Hepatocyte (in vitro differentiated cells): ENCODE measurements around the gene MT1M. TPM values are rescaled to one million over a fixed set of nuclear protein-coding genes. Genes with fewer than 3 reads are reported as not detected.

Experiments
- DNase-seq: peaks from one replicate; pipeline ENCODE4 v3.0.0-alpha.2; 2016; ENCODE audit warnings: low spot score
- H2AFZ ChIP-seq: fragments of 200-600 bp; sonication (generic); 2 replicates; pipeline ENCODE4 v1.6.0; 2016; ENCODE audit warnings: antibody characterized with exemption, mild to moderate bottlenecking
- H3K27ac ChIP-seq: fragments of 200-600 bp; sonication (generic); 2 replicates; pipeline ENCODE4 v1.5.1; 2016; ENCODE audit warnings: mild to moderate bottlenecking
- H3K27me3 ChIP-seq: fragments of 200-600 bp; sonication (generic); 2 replicates; pipeline ENCODE4 v1.6.1; 2016
- H3K36me3 ChIP-seq: fragments of 200-600 bp; sonication (generic); replicated peaks from 2 replicates; pipeline ENCODE4 v1.5.1; 2016; ENCODE audit warnings: low read depth; ENCODE audit not compliant: insufficient read depth
- H3K4me1 ChIP-seq: fragments of 200-600 bp; sonication (generic); 2 replicates; pipeline ENCODE4 v1.5.1; 2016; ENCODE audit warnings: mild to moderate bottlenecking, moderate library complexity; ENCODE audit not compliant: insufficient read depth
- H3K4me2 ChIP-seq: fragments of 200-600 bp; sonication (generic); 2 replicates; pipeline ENCODE4 v1.6.0; 2016
- H3K4me3 ChIP-seq: fragments of 200-600 bp; sonication (generic); 2 replicates; pipeline ENCODE4 v1.5.1; 2016; ENCODE audit warnings: mild to moderate bottlenecking
- H3K79me2 ChIP-seq: fragments of 200-600 bp; sonication (generic); 2 replicates; pipeline ENCODE4 v1.6.0; 2017; ENCODE audit warnings: mild to moderate bottlenecking
- H3K9me2 ChIP-seq: fragments of 200-600 bp; sonication (generic); replicated peaks from 2 replicates; pipeline ENCODE4 v1.6.0; 2017; ENCODE audit warnings: mild to moderate bottlenecking; ENCODE audit not compliant: insufficient read depth
- H3K9me3 ChIP-seq: fragments of 200-600 bp; sonication (generic); 2 replicates; pipeline ENCODE4 v1.5.1; 2016; ENCODE audit warnings: low read depth, mild to moderate bottlenecking
- H4K20me1 ChIP-seq: fragments of 200-600 bp; sonication (generic); 2 replicates; pipeline ENCODE4 v1.6.0; 2016; ENCODE audit warnings: mild to moderate bottlenecking; ENCODE audit not compliant: insufficient read depth, poor library complexity, severe bottlenecking
- CTCF ChIP-seq: fragments of 200-600 bp; sonication (generic); IDR thresholded peaks from 2 replicates; pipeline ENCODE4 v1.5.1; 2016; ENCODE audit warnings: antibody characterized with exemption, mild to moderate bottlenecking; ENCODE audit not compliant: poor library complexity
- EZH2 ChIP-seq: fragments of 200-600 bp; sonication (generic); IDR thresholded peaks from 2 replicates; pipeline ENCODE4 v1.6.1; 2016; ENCODE audit warnings: antibody characterized with exemption, mild to moderate bottlenecking, borderline replicate concordance
- EZH2phosphoT487 ChIP-seq: fragments of 200-600 bp; sonication (generic); IDR thresholded peaks from one replicate; pipeline ENCODE4 v1.6.1; 2018; ENCODE audit warnings: antibody characterized with exemption, mild to moderate bottlenecking, low read depth, moderate library complexity; ENCODE audit not compliant: unreplicated experiment, severe bottlenecking
- WGBS: methylation state at CpG from one replicate; pipeline ENCODE4 v1.1.6; 2016; ENCODE audit warnings: low lambda C conversion rate; ENCODE audit errors: missing lambda C conversion rate; 5-methylcytosine and 5-hydroxymethylcytosine counted together
- polyA plus RNA-seq: library from polyadenylated mRNA; unstranded; fragments of >200 nt; fragmentation: Nextera tagmentation; extraction: Ambion mirVana; gene quantifications from 2 replicates; pipeline ENCODE4 v1.2.1, GENCODE V29; 2016
- total RNA-seq: library from RNA; depleted of rRNA; stranded (reverse); fragments of >200 nt; gene quantifications from 2 replicates; pipeline ENCODE4 v1.2.3, GENCODE V29; 2014

Gene MT1M
- total and polyA plus RNA-seq, 2 experiments from 2014 or later = 0.60 TPM; not detected in 1

GRCh38 chr16:56625140-56625942 lies 7.1 kb upstream of the MT1M start, which contains the start of gene MT1E:
Gene MT1E (plus strand): TSS chr16:56625781. CDS start chr16:56625852, 71 bp downstream.
- Histone ChIP-seq H3K4me3 (peak within 1 kb of the TSS; percentile 44), H3K36me3 (no peaks in the 10 kb centered on the region), H3K9me3 (no peaks in the 10 kb centered on the region), H3K79me2 (no peaks in the 10 kb centered on the region), H3K27ac (peak within 1 kb of the TSS; percentile 34), H2AFZ (peak within 1 kb of the TSS; percentile 73), H3K9me2 (no peaks in the 10 kb centered on the region), H3K4me1 (peaks cover 4% of the 10 kb centered on the region), H3K27me3 (peaks cover 41% of the 10 kb centered on the region), H3K4me2 (peak within 1 kb of the TSS; percentile 97), H4K20me1 (no peaks in the 10 kb centered on the region)
- DNase-seq = peak; percentile 82
- TF ChIP-seq CTCF (no peak), EZH2phosphoT487 (no peak), EZH2 (peak; percentile 89)
- 6% methylated on average over 42 of the region's 62 CpGs for WGBS

- peak overlapping the region; percentile 97 for H3K4me2 ChIP-seq
- peaks cover 4% of the 10 kb centered on the region for H3K4me1 ChIP-seq
- no peak overlapping the region for H2AFZ ChIP-seq
- H3K79me2 ChIP-seq = no peaks in the 10 kb centered on the region
- H3K9me3 ChIP-seq = no peaks in the 10 kb centered on the region
- peak overlapping the region; percentile 34 for H3K27ac ChIP-seq
- no peak overlapping the region for H3K4me3 ChIP-seq
- no peaks in the 10 kb centered on the region for H3K9me2 ChIP-seq
- DNase-seq = peak; percentile 50
- H3K27me3 ChIP-seq = peaks cover 49% of the 10 kb centered on the region
- WGBS = 36% methylated on average over 16 of the region's 16 CpGs
- H4K20me1 ChIP-seq = no peaks in the 10 kb centered on the region
- no peaks in the 10 kb centered on the region for H3K36me3 ChIP-seq
- TF ChIP-seq EZH2 = no peak
- TF ChIP-seq EZH2phosphoT487 = no peak
- TF ChIP-seq CTCF = no peak
These were observed 6.4 kb upstream of the MT1M start for GRCh38 chr16:56625943-56626654.

GRCh38 chr16:56626685-56627084 lies 5.8 kb upstream of the MT1M start:
- Histone ChIP-seq H4K20me1 (no peaks in the 10 kb centered on the region), H3K36me3 (no peaks in the 10 kb centered on the region), H3K4me1 (peaks cover 4% of the 10 kb centered on the region), H3K4me3 (no peak overlapping the region), H3K27ac (no peak overlapping the region), H3K9me3 (no peaks in the 10 kb centered on the region), H3K27me3 (peaks cover 54% of the 10 kb centered on the region), H3K9me2 (no peaks in the 10 kb centered on the region), H3K79me2 (no peaks in the 10 kb centered on the region), H2AFZ (no peak overlapping the region), H3K4me2 (peak overlapping the region; percentile 97)
- no peak for DNase-seq
- no peak for TF ChIP-seq CTCF
- no peak for TF ChIP-seq EZH2
- TF ChIP-seq EZH2phosphoT487 = no peak
- 57% methylated on average over 7 of the region's 7 CpGs for WGBS
